HG03108 (cell line): Measurements from ENCODE around the gene RETSAT.
"Not testable (repeated sequence)": the region's sequence is repeated elsewhere in the genome, so short reads cannot be mapped to it uniquely, and the experiment has no call there.

Experiments
- ATAC-seq: cut with Tn5 transposase; IDR thresholded peaks from one replicate; pipeline ENCODE4 v1.9.1; 2021; ENCODE audit warnings: moderate library complexity; ENCODE audit not compliant: unreplicated experiment

The RETSAT gene

GRCh38 chr2:85334928-85335327 is 19.4 kb downstream of the RETSAT start:
- no peak for ATAC-seq

- not testable (repeated sequence) for ATAC-seq
Observed at GRCh38 chr2:85333877-85334276, 20.5 kb downstream of the RETSAT start.

GRCh38 chr2:85330839-85331636 is 23.3 kb downstream of the RETSAT start:
- ATAC-seq, result no peak

DNA sequence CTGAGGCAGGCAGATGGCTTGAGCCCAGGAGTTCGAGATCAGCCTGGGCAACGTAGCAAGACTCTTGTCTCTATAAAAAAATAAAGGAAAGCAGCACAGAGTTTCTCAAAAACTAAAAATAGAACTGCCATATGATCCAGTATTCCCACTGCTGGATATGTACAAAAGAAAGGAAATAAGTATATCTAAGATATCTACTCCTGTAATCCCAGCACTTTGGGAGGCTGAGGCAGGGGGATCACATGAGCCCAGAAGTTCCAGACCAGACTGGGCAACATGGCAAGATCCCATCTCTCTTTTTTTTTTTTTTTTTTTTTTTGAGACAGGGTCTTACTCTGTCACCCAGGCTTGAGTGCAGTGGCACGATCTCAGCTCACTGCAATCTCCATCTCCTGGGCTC is 24.6 kb downstream of the RETSAT start:
- not testable (repeated sequence) for ATAC-seq

DNA sequence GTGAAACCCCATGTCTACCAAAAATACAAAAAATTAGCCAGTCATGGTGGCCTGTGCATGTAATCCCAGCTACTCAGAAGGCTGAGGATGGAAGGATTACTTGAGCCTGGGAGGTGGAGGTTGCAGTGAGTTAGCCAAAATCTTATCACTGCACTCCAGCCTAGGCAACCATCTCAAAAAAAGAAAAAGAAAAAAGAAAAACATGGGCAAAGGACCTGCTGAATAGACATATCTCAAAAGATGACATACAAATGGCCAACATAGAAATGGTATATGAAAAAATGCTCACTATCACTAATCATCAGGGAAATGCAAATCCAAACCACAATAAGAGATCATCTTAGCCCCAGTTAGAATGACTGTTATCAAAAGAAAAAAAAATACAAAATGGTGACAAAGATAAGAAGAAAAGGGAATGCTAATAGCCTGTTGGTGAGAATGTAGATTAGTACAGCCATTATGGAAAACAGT is 25.1 kb downstream of the RETSAT start:
- no peak for ATAC-seq

GRCh38 chr2:85327822-85328617 is 26.3 kb downstream of the RETSAT start, which contains the start of gene TGOLN2:
Gene TGOLN2, minus strand, starts transcription at chr2:85327989. Its CDS starts 27 bp downstream, at chr2:85327962.
- peak; percentile 82 for ATAC-seq

DNA sequence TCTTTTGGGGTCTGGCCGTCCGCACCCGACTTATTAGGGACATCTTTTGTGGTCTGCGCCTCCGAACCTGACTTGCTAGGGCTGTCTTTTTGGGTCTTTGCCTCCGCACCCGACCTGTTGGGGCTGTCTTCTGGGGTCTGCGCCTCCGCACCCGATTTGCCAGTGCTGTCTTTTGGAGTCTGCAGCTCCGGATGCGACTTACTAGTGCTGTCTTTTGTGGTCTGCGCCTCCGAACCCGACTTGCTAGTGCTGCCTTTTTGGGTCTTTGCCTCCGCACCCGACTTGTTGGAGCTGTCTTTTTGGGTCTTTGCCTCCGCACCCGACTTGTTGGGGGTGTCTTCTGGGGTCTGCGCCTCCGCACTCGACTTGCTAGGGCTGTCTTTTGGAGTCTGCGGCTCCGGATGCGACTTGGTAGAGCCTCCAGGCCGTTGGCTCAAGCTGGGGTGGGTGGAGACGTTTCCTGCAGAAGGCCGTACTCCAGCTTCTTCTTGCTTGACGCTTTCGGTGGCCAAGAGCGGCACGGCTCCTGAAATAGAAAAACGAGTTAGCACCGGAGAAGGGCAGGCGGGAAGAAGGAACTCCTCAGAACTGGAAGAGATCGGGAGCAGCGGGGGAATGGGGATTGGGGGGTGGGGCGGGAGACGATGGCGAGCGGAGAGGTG is 27.0 kb downstream of the RETSAT start:
- peak; percentile 22 for ATAC-seq

DNA sequence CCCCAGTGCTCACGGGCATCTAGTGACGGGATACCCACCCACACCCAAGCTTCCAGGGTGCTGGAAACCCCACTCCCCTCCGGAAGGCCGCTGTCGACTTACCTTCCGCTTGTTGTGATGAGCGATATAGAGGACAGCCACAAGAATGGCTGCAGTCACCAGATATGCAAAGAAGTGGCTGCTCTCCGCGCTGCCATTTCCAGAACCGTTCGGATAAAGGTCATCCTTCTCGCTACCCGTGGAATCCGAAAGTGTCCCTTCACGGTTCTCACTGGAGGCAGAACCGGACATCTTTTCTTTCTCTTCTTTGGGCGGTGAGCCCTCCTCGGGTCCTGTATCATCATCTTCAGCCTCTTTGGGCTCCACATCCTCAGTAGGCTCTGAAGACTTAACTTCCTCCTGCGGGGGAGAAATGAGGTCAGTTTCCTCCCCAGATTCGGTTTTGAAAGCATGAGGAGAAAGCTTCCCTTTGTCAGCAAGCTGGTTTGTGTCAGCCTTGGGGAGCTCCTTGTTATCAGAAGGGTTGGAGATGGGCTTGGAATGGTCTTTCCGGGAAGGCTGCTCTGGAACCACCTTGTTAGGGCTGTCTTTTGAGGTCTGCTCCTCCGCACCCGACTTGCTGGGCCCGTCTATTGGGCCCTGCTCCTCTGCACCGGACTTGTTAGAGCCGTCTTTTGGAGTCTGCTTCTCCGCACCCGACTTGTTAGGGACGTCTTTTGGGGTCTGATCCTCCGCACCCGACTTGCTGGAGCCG is 27.7 kb downstream of the RETSAT start:
- ATAC-seq, result peak; percentile 30

- no peak for ATAC-seq
Observed at GRCh38 chr2:85325466-85325811, 28.9 kb downstream of the RETSAT start.

DNA sequence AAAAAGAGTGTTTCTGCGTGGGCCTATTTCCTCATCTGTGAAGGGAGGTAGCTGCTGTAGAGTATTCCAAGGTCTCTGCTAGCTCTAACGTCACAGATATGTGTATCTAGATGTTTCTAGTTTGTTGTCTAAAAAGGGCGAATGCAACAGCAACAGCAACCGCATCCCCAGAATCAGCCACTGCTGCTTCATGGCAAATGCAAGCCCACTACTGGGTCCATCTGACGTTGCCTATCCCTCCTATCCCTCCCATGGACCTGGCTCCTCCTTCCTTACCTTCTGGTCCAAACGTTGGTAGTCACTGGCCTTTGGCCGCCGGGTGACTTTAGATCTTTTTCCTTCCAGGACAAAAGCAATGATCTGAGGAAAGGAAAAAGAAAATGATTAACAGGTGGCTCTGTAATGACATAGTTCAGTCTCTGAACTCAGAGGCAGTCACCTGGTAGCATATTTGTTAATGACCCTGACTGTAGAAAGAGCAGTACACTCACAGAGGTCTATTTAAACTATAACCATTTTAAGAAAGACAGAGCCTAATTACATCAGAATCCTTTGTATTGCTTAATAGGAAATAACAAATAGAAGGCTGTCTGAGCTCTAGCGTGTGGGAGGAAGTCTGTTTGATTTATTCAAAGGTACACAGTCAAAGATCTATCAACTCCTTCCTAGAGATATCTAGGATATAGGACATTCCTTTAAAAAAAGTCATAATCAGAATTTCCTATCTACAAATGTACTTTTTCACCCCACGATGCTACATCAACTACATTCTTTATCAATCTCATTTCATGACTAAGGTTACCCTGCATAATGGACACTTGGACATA is 29.5 kb downstream of the RETSAT start:
- no peak for ATAC-seq

DNA sequence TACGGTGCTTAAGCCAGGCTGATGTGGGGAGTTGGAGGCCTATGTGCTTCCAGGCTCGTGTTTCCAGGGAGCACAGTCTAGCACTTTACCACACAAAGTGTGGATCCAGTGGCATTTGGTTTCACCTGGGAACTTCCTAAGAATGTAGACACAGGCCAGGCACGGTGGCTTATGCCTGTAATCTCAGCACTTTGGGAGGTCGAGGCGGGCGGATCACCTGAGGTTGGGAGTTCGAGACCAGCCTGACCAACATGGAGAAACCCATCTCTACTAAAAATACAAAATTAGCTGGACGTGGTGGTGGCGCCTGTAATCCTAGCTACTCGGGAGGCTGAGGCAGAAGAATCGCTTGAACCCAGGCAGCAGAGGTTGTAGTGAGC is 30.4 kb downstream of the RETSAT start:
- ATAC-seq, result not testable (repeated sequence)

GRCh38 chr2:85323351-85323987 is 30.9 kb downstream of the RETSAT start:
- ATAC-seq, result no peak

- no peak for ATAC-seq
Observed at GRCh38 chr2:85319796-85320195, 34.5 kb downstream of the RETSAT start.

DNA sequence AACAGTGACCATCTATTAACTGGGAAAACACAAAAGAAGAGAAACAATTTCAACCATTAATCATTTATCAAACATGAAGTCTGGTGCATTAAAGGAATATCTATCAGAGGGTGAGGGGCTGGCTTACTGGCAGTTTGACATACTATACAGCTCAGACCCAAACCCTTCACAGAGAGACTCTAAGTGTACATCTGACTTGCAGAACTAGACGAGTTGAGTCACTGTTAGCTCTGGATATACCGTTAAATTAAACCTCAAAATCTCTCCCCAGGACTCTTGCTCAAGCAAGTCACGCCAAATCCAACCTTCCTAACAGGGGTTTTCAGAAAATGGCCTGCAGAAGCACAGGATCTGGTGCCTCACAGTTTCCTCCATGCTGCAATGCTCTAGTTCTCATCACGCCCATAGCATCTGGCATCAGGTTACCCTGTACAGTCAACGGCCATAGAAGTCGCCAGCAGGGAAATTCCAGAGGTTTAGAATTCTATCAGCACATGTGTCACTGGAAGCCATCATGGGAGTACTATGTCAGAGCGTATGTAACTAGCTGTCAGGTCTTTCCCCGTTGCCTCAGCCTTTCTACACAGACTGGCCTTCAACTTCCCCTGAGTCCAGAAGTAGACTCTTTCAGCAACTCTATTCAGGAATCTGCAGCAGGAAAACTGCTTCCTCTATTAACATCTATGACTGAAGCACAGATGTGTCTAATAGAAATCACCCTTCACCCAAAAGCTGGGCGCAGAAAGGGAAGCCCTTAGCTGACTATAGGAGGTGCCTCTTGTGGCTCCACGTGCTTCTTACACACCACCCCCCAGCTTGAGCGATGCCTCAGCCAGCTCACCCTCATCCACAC is 35.9 kb downstream of the RETSAT start:
- ATAC-seq, result peak; percentile 59

DNA sequence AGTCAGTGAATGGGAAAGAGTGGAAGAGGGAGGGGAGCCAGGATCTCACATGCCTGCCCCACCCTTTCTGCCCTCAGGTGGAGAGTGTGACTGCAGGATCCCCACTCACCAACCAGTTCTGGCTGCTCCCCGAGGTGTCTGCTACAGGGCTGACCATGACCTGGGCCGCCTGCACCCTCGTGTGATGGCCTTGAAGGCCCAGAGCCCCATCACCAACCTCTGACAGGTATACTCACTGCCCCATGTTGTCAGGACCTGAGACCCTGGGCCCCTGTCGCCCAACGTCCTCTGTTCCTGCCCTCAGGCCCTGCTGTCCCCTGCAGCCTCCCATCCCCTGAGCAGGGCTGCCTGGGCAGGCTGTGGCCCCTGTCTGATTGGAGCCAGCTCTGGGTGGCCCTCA is 38.4 kb downstream of the RETSAT start:
- not testable (repeated sequence) for ATAC-seq

- ATAC-seq, result no peak
Observed at GRCh38 chr2:85314884-85315242, 39.5 kb downstream of the RETSAT start.

- ATAC-seq, result no peak
Observed at GRCh38 chr2:85312404-85312803, 41.9 kb downstream of the RETSAT start.

- ATAC-seq, result peak; percentile 56
Observed at GRCh38 chr2:85310330-85310729, 44.0 kb downstream of the RETSAT start.
